ENCODE data around the gene CDA.

Gene CDA

DNA sequence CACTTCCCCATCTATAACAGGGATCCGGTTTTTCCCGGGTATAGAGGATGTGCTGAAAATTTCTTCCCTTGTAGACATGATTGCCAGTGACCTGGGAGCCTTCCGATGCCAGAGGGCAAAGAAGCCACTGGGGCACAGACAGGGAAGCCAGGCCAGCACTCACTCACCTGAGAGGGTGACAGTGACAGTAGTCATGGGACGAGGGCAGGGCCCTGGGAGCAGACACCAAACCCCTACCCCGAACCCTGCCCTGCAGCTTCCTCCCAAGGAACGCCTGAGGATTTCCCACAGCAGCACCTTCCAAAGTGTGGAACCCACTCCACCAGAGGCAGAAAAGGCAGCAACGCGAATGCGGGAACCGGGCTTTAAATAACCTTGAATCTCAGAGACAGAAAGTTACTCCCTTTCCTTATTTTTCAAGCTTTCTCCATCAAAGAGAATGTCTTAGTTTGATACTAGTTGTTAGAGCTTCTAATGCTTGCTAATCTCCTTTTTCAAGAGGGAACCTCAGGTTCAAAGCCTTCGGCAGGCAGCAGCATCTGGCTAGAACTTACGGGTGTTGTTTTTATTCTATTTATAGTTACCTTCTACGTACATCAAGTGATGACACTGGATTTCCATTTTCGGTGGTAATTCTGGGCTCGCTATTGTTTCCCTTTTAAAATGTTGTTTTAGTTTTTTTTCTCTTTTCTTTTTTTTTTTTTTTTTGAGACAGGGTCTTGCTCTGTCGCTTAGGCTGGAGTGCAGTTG lies 69.4 kb downstream of the CDA start:
- no peak for DNase-seq

DNA sequence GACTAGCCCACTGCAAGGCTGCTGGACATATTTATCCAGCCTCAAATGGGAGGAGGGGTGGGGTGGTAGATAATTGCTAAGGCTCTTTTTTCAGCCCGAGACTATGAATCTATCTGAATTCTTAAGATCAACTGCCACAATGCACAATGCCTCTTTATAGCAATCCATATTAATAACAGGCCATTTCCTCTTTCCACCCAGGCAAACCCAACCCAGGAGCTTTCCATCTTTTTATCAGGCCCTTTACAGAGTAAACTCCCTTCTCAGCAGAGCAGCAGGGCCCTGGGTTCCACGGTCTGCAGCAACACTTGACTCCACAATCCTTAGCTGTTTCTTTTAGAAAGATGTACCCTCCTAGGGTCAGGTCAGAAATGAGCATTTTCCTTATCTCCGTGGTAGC lies 71.5 kb downstream of the CDA start:
- DNase-seq: no peak

GRCh38 chr1:20660847-20661206 lies 71.9 kb downstream of the CDA start:
- no peak for DNase-seq

DNA sequence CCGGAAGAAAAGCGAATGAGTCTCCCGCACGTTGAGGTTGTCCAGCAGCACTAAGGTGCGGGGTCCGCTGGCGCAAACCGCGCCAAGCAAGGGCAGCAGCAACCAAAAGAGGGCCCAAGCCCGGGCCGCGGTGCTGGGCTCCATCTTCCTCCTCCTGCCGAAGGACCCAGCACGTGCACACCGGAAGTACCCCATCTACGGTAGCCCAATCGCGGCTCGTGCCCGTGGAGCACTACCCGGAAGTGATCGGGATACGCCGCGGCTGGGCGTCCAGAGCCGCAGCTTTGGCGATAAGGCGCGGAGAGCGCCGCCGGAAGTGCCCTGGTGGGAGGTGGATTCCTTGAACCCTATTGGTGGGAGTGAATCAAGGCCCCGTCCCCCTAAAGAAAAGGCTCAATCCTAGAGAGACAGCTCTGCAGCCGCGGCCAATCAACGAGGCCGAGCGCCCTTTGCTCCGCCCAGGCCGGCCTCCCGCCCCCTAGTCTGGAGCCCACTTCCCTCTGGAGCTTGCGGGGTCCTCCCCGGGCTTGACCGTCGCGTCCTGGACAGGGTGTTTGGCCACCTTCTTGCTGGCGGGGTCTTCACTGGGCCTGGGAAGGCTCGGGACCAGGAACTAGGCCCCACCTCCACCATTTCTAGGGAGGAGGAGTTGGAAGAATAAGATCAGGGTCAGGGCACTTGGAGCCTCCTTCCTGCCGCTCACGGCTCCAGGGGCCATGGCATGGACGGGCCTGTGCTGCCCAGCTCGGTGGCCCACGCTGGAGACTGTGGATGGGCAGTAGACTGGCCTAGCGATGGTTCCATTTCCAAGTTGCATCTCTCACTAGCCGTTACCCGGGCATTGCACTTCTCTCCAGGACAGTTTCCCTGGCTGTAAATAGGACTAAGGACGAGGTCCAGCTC lies 72.6 kb downstream of the CDA start, which contains the start of gene DDOST:
Gene DDOST, minus strand, starts transcription at position 163 of the 903 bp plus-strand sequence. Its CDS starts 19 bp downstream, at position 144.
- DNase-seq: peak; percentile 92

DNA sequence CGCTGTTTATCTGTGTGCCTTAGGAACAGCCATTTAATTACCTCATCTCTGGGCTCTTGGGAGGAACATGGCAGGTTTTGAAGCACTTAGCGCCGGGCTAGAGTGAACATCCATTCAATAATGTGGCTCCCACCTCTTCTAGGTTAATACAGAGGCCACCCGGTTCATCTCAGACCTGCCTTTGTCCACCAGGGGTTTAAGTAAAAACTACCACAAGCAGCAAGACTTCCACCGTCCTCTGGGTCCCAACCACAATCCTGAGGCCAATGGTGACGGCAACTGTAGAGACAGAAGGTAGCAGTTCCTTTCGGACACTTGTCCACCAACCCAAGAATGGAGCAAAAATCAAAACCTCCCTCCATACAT lies 73.2 kb downstream of the CDA start:
- DNase-seq: no peak

DNA sequence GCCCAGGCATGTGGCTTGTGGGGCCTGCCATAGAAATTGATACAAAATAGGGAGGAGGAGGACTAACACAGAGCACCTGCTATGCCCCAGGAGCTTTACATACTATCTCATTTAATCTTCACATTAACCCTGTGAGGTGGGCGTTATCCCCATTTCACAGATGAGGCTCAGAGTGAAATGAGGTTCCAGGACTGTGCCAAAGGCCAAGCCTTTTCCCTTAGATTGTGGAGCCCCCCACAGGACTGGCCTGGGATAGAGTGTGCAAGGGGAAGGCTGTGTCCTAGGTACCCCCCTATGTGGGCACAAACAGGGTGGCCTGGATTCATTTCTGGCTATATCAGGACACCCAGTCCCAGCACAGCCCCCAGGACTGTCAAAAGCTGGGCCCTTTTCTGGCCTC lies 74.5 kb downstream of the CDA start:
- no peak for DNase-seq

GRCh38 chr1:20663969-20664715 lies 75.2 kb downstream of the CDA start:
- no peak for DNase-seq

DNA sequence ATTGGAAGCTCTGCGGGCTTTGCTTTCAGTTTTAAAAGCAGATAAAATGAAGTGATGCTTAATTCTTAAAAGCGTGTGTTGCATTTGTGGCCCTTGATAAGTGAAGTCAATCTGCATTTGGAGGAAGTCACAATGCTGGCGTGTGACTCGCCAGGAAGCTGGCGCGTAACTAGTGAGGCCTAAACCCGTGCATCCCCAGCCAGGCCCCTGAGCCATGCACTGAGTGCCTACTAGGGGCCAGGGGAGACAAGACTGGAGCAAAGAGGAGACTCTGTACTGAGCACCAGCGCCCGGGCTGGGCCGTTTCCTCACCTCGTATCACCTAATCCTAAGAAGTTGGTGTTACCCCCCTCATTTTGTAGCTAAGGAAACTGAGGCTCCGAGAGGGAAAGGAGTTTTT lies 76.8 kb downstream of the CDA start:
- no peak for DNase-seq

DNA sequence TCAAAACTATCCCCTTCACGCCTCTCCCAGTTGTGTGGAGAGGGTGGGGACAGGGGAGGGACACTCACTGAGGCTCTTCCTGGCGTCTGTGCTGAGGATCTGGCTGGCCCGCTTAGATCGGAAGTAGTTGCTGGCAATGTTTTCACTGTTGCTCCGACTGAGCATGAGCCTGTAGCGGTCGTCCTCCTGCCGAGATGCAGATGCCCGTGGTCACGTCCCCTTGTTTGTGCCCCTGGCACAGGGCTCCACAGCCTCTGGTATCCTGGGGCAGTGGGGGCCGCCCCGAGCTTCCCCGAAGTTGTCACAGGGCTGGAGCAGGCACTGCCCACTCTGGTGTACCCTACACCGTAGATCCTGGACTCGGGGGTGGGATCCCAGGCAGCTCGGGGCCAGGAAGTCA lies 77.2 kb downstream of the CDA start:
- no peak for DNase-seq

DNA sequence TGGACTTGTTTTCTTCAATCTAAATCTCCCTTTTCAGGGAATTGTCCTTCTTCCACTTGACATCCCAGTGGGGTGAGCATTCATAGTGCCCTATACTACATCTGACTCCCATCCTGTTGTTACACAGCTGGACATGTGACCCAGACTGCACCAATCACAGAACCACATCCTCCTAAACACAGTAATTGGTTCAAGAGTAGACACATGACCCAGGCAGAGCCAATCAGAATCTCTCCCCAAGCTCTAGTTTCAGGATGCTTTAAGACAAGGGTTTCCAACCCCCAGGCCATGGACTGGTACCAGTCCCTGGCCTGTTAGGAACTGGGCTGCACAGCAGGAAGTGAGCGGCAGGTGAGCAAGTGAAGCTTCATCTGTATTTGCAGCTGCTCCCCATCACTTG lies 77.9 kb downstream of the CDA start:
- DNase-seq: no peak
